HT1080 (cell line): ENCODE measurements around the gene DNAH2. TPM values are rescaled to one million over a fixed set of nuclear protein-coding genes. Genes with fewer than 3 reads are reported as not detected.

Experiments used
- DNase-seq: peaks from one replicate; pipeline ENCODE4 v3.0.0-alpha.2; 2015; ENCODE audit warnings: low read depth
- polyA plus RNA-seq, 2 experiments: library from polyadenylated mRNA; depleted of rRNA; stranded (reverse); fragments of >200 nt; gene quantifications; 2 replicates each; pipeline ENCODE4 v1.2.3, GENCODE V29; 2015
- total RNA-seq: library from RNA; depleted of rRNA; stranded (reverse); fragments of >200 nt; shearing (Covaris generic); gene quantifications from 2 replicates; pipeline ENCODE4 v1.2.3, GENCODE V29; 2014; rRNA removed

Gene DNAH2, protein sequence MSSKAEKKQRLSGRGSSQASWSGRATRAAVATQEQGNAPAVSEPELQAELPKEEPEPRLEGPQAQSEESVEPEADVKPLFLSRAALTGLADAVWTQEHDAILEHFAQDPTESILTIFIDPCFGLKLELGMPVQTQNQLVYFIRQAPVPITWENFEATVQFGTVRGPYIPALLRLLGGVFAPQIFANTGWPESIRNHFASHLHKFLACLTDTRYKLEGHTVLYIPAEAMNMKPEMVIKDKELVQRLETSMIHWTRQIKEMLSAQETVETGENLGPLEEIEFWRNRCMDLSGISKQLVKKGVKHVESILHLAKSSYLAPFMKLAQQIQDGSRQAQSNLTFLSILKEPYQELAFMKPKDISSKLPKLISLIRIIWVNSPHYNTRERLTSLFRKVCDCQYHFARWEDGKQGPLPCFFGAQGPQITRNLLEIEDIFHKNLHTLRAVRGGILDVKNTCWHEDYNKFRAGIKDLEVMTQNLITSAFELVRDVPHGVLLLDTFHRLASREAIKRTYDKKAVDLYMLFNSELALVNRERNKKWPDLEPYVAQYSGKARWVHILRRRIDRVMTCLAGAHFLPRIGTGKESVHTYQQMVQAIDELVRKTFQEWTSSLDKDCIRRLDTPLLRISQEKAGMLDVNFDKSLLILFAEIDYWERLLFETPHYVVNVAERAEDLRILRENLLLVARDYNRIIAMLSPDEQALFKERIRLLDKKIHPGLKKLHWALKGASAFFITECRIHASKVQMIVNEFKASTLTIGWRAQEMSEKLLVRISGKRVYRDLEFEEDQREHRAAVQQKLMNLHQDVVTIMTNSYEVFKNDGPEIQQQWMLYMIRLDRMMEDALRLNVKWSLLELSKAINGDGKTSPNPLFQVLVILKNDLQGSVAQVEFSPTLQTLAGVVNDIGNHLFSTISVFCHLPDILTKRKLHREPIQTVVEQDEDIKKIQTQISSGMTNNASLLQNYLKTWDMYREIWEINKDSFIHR (N-terminal part only)
- not detected in 2 replicates for total RNA-seq
- polyA plus RNA-seq (2015; cell fraction: cytosol; rRNA removed): not detected in 2 replicates
- 0.05 TPM in 1 of 2 replicates, not detected in the other for polyA plus RNA-seq (2015; cell fraction: nucleus; rRNA removed)

DNA sequence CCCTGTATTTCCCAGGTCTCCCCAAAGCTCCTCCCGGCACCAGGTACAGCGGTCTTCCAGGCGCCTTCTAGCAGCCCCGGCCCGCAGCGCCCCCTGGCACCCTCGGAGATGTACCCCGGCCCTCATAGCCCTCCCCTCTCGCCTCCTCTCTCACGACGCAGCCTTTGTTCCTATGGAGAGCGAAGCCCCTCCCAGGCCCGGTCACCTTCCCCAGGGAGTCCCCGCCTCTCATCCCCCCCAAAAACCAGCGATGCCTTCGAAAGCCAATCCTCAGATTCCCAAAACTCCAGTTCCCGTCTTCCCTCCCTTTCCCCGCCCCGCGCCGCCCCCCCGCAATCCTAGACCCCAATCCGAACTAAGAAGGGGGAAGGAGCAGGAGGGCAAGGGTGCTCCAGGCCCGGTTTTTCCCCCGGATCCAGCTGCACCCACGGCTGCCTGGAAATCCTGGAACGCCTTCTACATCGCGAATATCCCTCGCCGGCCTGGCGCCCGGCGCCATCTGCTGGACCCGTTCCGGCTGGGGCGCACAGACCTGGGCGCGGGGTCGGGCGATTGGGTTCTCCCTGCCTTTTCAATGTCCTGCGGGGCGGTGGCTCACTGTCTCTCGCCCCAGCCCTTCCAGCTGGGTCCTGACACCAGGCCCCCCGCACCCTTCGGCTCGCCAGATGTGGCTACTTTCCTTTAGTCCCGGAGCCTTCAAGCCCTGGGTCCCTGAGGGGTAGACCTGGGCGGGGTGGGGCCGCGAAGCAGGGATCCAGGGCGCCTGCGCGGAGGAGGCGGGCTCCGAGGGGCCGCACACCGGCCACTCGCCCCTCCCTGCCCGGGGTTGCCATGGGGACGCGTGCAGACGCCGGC, at the start of gene DNAH2:
Gene DNAH2, plus strand, starts transcription at position 844 of the 855 bp plus-strand sequence. CDS start 1,991 bp downstream, outside the sequence.
- DNase-seq: peak; percentile 88

DNA sequence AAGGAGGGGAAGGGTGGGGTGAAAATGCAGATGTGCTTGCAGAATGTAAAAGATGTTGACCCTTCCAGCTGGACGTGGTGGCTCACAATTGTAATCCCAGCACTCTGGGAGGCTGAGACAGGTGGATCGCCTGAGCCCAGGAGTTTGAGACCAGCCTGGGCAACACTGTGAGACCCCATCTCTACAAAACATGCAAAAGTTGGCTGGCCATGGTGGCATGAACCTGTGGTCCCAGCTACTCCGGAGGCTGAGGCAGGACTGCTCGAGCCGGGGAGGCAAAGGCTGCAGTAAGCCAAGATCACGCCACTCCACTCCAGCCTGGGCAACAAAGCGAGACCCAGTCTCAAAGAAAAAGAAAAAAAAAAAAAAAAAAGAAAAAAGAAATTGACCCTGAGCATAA, 49.1 kb upstream of the DNAH2 start:
- DNase-seq: no peak

DNA sequence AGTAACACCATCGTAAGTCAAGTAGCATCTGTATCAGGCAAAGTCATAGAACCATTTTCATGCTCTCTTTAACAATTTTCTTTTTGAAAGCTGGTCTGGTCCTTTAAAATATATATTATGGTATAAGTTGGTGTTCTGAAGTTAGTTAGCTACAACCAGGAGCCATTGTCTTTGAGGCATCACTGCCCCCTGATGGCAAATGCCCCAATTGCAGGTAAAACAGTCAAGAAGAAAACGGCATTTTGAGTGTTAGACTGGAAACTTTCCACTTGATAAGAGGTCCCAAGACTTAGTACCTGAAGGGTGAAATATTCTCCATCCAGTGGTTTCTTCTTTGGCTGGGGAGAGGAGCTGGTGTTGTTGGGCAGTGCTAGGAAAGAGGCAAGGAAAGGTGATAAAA, 44.3 kb upstream of the DNAH2 start:
- DNase-seq: peak; percentile 25

DNA sequence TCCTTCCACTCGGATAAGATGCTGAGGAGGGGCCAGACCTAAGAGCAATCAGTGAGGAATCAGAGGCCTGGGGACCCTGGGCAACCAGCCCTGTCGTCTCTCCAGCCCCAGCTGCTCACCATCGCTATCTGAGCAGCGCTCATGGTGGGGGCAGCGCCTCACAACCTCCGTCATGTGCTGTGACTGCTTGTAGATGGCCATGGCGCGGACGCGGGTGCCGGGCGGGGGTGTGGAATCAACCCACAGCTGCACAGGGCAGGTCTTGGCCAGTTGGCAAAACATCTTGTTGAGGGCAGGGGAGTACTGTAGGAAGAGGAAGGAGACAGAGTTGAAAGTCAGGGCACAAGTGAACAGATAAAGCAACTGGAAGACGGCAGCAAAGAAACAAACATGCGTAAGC, 42.6 kb upstream of the DNAH2 start:
- no peak for DNase-seq

DNA sequence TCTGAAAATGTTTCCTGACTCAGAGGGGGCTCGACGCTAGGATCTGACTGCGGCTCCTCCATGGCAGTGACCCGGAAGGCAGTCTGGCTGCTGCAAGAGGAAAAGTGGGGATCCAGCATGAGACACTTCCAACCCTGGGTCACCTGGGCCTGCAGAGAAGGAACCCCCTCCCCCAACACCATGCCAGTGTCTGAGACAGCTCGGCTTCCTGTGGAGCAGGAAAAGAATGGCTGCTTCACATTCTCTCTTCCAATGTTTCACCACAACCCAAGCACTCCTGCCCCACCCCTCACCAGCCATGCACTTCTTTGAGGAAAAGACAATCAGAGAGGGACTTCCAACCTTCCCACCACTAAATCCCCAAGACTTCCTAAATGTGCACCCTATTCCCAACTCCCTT, 41.0 kb upstream of the DNAH2 start:
- peak; percentile 26 for DNase-seq

DNA sequence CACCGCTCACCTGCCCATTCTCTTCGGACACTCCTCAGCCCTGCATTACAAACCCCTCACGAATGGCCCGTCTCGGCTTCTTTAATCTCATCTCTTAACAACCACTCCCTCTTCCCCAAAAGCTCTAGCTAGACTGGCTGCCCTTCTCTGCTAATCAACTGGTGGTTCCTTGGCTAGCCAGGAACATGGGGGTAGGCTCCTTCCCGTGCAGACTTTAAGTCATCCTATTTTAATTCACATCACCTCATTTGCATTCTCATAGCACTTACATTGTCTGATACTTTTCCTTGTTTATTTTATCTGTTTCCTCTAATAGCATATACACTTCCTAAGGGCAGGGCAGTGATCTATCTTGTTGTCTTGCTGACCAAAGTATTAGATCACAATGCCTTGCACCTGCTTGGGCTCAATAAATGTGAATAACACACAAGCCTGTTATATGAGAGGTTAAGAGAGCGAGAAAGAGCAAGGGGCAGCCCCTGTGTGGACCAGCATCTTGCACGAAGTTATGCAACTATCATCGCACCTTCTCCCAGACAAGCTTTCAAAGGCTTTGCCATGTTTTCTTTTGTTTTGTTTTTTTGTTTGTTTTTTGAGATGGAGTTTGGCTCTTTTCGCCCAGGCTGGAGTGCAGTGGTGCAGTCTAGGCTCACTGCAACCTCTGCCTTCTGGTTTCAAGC, 40.0 kb upstream of the DNAH2 start:
- no peak for DNase-seq

DNA sequence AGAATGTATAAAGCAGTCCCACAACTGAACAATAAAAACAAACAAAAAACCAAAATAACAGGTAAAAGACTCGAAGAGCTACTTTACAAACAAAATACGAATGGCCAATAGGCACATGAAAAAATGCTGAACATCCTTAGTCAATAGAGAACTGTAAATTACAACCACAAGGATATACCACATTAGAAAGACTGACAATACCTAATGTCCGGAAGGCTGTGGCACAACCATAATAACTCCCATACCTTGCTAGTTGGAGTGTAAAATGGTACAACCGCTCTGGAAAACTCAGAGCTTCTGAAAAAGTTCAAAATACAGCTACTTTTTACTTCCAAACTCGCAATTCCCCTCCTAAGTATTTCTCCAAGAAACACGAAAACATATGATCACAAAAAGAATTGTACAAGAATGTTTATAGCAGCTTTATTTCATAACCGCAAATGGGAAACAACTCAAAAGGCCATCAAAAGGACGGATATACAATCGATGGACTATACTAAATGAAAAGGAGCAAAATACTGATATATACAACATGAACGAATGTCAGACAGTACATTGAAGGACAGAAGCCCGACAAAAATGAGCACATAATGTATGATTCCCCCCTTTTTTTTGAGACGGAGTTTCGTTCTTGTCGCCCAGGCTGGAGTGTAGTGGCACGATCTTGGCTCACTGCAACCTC, 32.6 kb upstream of the DNAH2 start:
- DNase-seq: no peak

DNA sequence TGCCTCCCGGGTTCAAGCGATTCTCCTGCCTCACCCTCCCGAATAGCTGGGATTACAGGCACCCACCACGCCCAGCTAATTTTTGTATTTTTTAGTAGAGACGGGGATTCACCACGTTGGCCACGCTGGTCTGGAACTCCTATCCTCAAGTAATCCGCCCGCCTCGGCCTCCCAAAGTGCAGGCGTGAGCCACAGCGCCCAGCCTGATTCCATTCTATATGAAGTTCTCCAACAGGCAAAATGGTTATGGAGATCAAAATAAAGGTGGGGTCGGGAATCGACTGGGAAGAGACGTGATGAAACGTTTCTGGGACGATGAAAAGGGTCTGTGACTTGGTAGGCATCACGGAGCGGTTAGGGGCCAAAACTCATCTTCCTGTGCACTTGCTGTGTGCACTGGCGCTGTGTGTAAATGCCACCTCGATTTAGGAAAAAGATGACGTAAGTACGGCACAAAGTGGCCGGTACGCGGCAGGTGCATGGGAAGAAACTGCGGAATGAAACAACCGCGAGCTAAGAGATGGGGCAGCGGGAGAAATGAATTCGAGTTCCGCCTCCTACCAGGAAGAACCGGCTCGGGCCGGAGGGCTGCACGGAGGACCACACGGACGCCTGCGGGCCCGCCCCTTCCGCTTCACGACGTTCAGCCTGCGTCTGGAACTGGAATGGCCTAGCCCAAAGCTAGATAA, 31.9 kb upstream of the DNAH2 start:
- peak; percentile 91 for DNase-seq

DNA sequence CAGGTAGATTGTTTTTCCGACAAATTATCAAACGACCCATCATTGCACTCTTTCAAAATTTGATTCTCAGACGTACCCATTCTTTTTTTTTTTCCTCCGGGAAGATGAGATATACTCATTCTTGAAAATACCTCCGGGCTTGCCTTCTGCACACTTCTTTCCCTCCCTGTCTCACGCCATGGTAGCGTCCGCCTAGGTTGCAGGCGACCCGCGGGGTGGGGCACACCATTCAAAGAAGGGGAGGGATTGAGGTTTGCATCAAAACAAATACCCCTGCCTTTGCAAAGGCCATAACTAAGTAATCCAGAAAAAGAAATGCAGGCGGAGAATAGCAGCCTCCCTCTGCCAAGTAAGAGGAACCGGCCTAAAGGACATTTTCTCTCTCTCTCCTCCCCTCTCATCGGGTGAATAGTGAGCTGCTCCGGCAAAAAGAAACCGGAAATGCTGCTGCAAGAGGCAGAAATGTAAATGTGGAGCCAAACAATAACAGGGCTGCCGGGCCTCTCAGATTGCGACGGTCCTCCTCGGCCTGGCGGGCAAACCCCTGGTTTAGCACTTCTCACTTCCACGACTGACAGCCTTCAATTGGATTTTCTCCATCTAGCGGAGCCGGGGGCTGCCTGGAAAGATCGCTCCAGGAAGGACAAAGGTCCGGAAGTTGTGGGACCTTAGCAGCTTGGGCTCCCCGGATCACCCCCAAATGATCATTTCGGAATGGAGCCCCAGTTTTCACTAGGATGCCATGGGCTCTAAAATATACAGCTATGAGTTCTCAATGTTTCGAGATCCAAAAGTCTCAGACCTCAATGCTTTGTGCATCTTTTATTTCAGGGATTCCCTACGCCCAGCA, 31.1 kb upstream of the DNAH2 start:
- DNase-seq: no peak

DNA sequence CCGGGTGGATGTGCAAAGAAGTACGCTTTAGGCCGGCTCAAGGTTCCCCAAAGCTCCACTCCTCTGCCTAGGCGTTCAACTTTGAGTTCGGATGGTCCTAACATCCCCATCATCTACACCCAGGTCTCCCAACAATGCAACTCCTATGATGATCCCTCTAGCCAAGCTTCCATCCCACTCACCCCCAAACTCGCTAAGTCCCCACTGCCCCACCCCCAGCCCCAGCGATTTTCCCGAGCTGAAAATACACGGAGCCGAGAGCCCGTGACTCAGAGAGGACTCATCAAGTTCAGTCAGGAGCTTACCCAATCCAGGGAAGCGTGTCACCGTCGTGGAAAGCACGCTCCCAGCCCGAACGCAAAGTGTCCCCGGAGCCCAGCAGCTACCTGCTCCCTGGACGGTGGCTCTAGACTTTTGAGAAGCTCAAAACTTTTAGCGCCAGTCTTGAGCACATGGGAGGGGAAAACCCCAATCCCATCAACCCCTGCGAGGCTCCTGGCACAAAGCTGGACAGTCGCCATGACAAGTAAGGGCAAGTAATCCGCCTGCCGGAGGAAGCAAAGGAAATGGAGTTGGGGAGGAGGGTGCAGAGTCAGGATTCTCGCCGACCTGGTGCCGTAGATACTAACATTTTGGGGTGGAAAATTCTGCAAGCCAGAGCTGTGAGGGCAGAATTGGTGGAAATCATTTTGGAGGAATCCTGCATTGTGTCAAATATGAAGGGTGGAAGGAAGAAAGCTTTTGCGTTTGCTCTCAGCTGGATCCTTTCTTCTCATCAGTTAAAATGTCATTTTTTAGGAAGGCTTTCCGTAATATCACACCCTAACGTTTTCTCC, 30.3 kb upstream of the DNAH2 start, which contains the start of gene TP53:
Gene TP53, minus strand, starts transcription at position 419 of the 836 bp plus-strand sequence. CDS start 10,896 bp downstream, outside the sequence.
- DNase-seq: peak; percentile 89

DNA sequence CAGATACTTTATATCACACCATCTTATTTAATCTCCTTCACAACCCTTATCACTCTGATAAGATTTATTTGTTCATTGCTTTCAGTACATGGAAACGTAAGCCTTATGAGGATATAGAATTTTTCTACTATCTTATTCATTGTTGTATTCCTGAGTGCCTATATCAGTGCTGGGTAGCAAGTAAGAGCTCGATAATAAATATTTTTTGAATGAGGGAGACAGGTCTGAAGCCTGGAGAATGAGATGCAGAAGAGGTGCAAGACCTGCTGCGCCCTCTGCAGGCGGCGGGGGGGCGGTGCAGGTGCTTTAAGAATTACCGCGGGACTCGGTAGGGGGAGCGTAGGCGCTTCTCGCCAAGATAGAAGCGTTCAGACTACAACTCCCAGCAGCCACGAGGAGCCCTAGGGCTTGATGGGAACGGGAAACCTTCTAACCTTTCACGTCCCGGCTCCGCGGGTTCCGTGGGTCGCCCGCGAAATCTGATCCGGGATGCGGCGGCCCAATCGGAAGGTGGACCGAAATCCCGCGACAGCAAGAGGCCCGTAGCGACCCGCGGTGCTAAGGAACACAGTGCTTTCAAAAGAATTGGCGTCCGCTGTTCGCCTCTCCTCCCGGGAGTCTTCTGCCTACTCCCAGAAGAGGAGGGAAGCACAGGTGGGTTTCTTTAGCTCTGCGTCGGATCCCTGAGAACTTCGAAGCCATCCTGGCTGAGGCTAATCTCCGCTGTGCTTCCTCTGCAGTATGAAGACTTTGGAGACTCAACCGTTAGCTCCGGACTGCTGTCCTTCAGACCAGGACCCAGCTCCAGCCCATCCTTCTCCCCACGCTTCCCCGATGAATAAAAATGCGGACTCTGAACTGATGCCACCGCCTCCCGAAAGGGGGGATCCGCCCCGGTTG, 29.4 kb upstream of the DNAH2 start, which contains the start of gene WRAP53:
Gene WRAP53, plus strand, starts transcription at position 570 of the 900 bp plus-strand sequence. Its CDS starts 172 bp downstream, at position 742.
- DNase-seq: peak; percentile 100

DNA sequence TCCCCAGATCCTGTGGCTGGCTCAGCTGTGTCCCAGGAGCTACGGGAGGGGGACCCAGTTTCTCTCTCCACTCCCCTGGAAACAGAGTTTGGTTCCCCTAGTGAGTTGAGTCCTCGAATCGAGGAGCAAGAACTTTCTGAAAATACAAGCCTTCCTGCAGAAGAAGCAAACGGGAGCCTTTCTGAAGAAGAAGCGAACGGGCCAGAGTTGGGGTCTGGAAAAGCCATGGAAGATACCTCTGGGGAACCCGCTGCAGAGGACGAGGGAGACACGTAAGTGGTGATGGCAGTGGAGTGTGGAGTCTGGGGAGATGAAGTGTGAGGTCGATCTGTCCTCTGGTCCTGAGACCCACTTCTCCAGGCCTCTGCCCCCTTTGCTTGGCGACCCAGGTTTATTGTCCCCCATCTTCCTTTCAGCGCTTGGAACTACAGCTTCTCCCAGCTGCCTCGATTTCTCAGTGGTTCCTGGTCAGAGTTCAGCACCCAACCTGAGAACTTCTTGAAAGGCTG, 28.7 kb upstream of the DNAH2 start:
- no peak for DNase-seq

DNA sequence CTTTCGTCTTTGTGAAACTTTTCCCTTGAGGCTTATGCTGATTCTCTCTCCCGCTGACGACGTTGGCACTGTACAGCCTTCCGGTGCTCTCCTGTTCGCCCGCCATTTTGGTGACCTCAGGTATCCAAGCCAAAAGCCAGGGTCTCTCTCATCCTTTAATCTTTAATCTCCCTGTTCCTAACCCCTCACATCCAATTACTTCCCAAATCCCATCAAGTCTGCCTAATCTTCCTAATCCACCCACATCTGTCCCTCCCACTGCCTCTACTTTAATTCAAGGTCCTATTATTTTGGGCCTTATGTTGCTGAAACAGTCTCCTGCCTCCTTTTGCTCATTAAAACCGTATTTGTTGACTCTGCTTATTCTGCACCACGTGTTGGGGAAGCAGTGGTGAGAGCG, 22.0 kb upstream of the DNAH2 start:
- no peak for DNase-seq

DNA sequence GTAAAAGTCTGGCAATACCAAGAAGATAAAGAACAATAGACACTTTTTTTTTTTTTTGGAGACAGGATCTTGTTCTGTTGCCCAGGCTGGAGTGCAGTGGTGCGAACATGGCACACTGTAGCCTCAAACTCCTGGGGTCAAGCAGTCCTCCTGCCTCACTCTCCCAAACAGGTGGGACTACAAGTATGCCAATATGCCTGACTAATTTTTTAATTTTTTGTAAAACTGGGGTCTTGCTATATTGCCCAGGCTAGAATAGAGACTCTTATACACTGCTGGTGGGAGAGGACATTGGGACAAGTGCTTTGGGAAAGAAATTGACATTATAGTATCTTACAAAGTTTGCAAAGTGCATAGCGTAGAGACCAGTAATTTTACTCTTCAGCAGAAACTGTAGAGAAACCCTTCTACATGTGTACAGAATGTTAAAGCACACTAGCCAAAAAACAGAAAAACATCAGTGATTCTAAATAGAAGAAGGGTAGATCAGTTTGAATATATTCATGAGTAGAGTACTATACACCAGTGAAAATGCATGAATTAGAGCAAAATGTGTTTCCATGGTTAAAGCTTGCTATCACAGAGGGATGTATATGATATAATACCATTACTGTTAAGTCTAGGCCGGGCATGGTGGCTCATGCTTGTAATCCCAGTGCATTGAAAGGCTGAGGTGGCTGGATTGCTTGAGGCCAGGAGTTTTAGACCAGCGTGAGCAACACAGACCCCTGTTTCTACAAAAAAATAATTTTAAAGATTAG, 19.5 kb upstream of the DNAH2 start:
- no peak for DNase-seq

DNA sequence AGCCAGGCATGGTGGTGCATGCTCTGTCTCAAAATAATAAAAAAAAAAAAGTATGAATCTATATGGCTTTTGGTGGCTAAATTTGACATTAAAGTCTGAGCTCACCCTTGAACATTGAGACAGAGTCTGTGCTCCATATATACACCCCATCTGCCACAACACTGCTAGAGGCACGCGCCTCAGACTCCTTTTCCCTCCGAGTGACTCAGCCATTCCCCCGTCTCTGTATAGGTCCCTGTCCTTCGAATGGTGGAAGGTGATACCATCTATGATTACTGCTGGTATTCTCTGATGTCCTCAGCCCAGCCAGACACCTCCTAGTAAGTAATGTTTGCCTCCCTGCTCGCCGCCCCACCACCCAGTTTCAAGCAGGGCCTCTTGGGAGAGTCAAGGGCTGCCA, 17.0 kb upstream of the DNAH2 start:
- DNase-seq: no peak
